ENCODE data around the gene FGF3.

GRCh38 chr11:69868871-69869270 lies 49.7 kb upstream of the FGF3 start:
- TF ChIP-seq POLR2A (IDR thresholded peaks at IDR 0.05; ENCODE audit: low read length) (no peak), GATA1 (IDR thresholded peaks at IDR 0.05; ENCODE audit: low read depth, low read length) (no peak)

Measured in erythroblast (primary cell).